H1 (cell line): Measurements from ENCODE around the gene PATJ. TPM values are rescaled to one million over a fixed set of nuclear protein-coding genes. Genes with fewer than 3 reads are reported as not detected.

ENCODE experiments used
- CTCF ChIA-PET: fragments of 300-600 bp; sonication (Branson Sonifier 250); formaldehyde crosslinking; loops from one replicate; lab custom pipeline; 2021; ENCODE audit not compliant: partially characterized antibody; lab: Charles Lee
- POLR2A ChIA-PET: fragments of 300-600 bp; sonication (Branson Sonifier 250); formaldehyde crosslinking; loops from one replicate; lab custom pipeline; 2021; ENCODE audit warnings: inconsistent platforms; ENCODE audit not compliant: partially characterized antibody; lab: Charles Lee
- DNase-seq, 2 experiments: peaks; one replicate each; pipeline versions ENCODE4 v3.0.0 to v3.0.0-alpha.2; 2010 to 2022; ENCODE audit warnings: low spot score in 2 of 2, low read depth in 1 of 2, mixed read lengths in 1 of 2
- FAIRE-seq: peaks from 2 replicates; lab custom pipeline; 2011; peaks lifted over from hg19 to GRCh38; lab: Jason Lieb, UNC
- H2AFZ ChIP-seq: 2 replicates; pipeline ENCODE4 v1.8.1; 2012; ENCODE audit warnings: low read length, inconsistent platforms
- H2AK5ac ChIP-seq: 2 replicates; pipeline ENCODE4 v1.6.1; 2013; ENCODE audit warnings: low read depth, low read length
- H2BK120ac ChIP-seq: replicated peaks from 2 replicates; pipeline ENCODE3; 2013; ENCODE audit warnings: low read depth, low read length, inconsistent platforms
- H2BK12ac ChIP-seq: 2 replicates; pipeline ENCODE4 v1.6.1; 2013; ENCODE audit warnings: low read depth, low read length
- H2BK15ac ChIP-seq: 2 replicates; pipeline ENCODE4 v1.6.1; 2013; ENCODE audit warnings: low read length
- H2BK20ac ChIP-seq: 2 replicates; pipeline ENCODE4 v1.6.1; 2013; ENCODE audit warnings: low read length
- H2BK5ac ChIP-seq: 2 replicates; pipeline ENCODE4 v1.6.1; 2013; ENCODE audit warnings: low read depth, low read length
- H3K14ac ChIP-seq: 2 replicates; pipeline ENCODE4 v1.6.1; 2013; ENCODE audit warnings: inconsistent platforms; ENCODE audit not compliant: insufficient read length
- H3K18ac ChIP-seq: 2 replicates; pipeline ENCODE4 v1.6.1; 2013; ENCODE audit warnings: low read length; ENCODE audit errors: extremely low read depth
- H3K23ac ChIP-seq: 2 replicates; pipeline ENCODE4 v1.6.1; 2013; ENCODE audit warnings: inconsistent platforms; ENCODE audit not compliant: insufficient read length
- H3K23me2 ChIP-seq: 2 replicates; pipeline ENCODE4 v1.6.1; 2013; ENCODE audit warnings: low read depth, low read length
- H3K27ac ChIP-seq: 2 replicates; pipeline ENCODE4 v1.6.1; 2011; ENCODE audit warnings: low read depth, low read length, inconsistent platforms
- H3K27me3 ChIP-seq, 4 experiments: replicated peaks in 1 of 4; 1 replicate in 1 of 4; 2 replicates in 3 of 4; pipeline versions ENCODE4 v1.6.1 to v1.8.1; 2011 to 2013; ENCODE audit warnings: low read length in 3 of 4, mild to moderate bottlenecking in 3 of 4, inconsistent platforms in 2 of 4, mixed read lengths in 2 of 4, moderate library complexity in 1 of 4; ENCODE audit not compliant: control insufficient read depth in 3 of 4, insufficient read depth in 3 of 4; ENCODE audit errors: extremely low read depth in 1 of 4
- H3K36me3 ChIP-seq, 4 experiments: 2 replicates each; pipeline versions ENCODE4 v1.6.1 to v1.8.1; 2011 to 2013; ENCODE audit warnings: mild to moderate bottlenecking in 4 of 4, low read length in 3 of 4, moderate library complexity in 2 of 4, control low read depth in 1 of 4, inconsistent platforms in 1 of 4; ENCODE audit not compliant: insufficient read depth in 4 of 4, control insufficient read depth in 2 of 4
- H3K4ac ChIP-seq: replicated peaks from 2 replicates; pipeline ENCODE3; 2013; ENCODE audit warnings: low read length, low read depth, mixed read lengths, inconsistent platforms; ENCODE audit not compliant: insufficient read length
- H3K4me1 ChIP-seq, 4 experiments: replicated peaks in 1 of 4; 1 replicate in 1 of 4; 2 replicates in 3 of 4; pipeline versions ENCODE4 v1.6.1 to v1.8.1; 2011 to 2013; ENCODE audit warnings: low read length in 3 of 4, inconsistent platforms in 2 of 4, mixed read lengths in 1 of 4; ENCODE audit not compliant: insufficient read depth in 4 of 4, control insufficient read depth in 3 of 4
- H3K4me2 ChIP-seq, 2 experiments: 2 replicates each; pipeline versions ENCODE4 v1.6.1 to v1.8.1; 2011 to 2013; ENCODE audit warnings: low read depth in 2 of 2, low read length in 2 of 2, control low read depth in 1 of 2, inconsistent platforms in 1 of 2, mild to moderate bottlenecking in 1 of 2; ENCODE audit not compliant: insufficient read depth in 1 of 2
- H3K4me3 ChIP-seq, 4 experiments: fragments of 200-600, 300-600 bp in 1 of 4; sonication (generic), shearing (Covaris generic), sonication (Bioruptor Twin) in 1 of 4; 2 replicates each; pipeline versions ENCODE4 v1.5.1 to v1.8.1; 2011 to 2016; ENCODE audit warnings: low read length in 4 of 4, low read depth in 3 of 4, control low read depth in 2 of 4, inconsistent platforms in 2 of 4, mild to moderate bottlenecking in 2 of 4, mixed read lengths in 1 of 4, moderate library complexity in 1 of 4; ENCODE audit not compliant: insufficient read depth in 2 of 4; ENCODE audit errors: extremely low read depth in 1 of 4
- H3K56ac ChIP-seq: replicated peaks from 2 replicates; pipeline ENCODE3; 2013; ENCODE audit warnings: low read depth, mild to moderate bottlenecking, mixed read lengths, low read length, inconsistent platforms; ENCODE audit not compliant: insufficient read length
- H3K79me1 ChIP-seq: 2 replicates; pipeline ENCODE4 v1.6.1; 2013; ENCODE audit warnings: low read depth, low read length, control low read depth
- H3K79me2 ChIP-seq, 2 experiments: 2 replicates each; pipeline versions ENCODE4 v1.6.1 to v1.8.1; 2012 to 2013; ENCODE audit warnings: low read length in 2 of 2, mild to moderate bottlenecking in 2 of 2, inconsistent platforms in 1 of 2; ENCODE audit not compliant: insufficient read depth in 2 of 2, control insufficient read depth in 1 of 2
- H3K9ac ChIP-seq, 4 experiments: replicated peaks in 1 of 4; 1 replicate in 1 of 4; 2 replicates in 3 of 4; pipeline versions ENCODE4 v1.6.1 to v1.8.1; 2011 to 2013; ENCODE audit warnings: low read depth in 3 of 4, low read length in 3 of 4, control low read depth in 2 of 4, mild to moderate bottlenecking in 2 of 4, moderate library complexity in 2 of 4, inconsistent platforms in 1 of 4; ENCODE audit errors: extremely low read depth in 1 of 4
- H3K9me3 ChIP-seq, 2 experiments: 2 replicates each; pipeline versions ENCODE4 v1.6.1 to v1.8.1; 2012 to 2013; ENCODE audit warnings: mild to moderate bottlenecking in 2 of 2, moderate library complexity in 2 of 2, control low read depth in 1 of 2, inconsistent platforms in 1 of 2, low read depth in 1 of 2, low read length in 1 of 2, mixed read lengths in 1 of 2; ENCODE audit not compliant: insufficient read depth in 2 of 2
- H4K20me1 ChIP-seq, 2 experiments: replicated peaks in 1 of 2; 2 replicates each; pipeline versions ENCODE3 to v1.8.1; 2011 to 2013; ENCODE audit warnings: inconsistent platforms in 2 of 2, low read length in 2 of 2, mild to moderate bottlenecking in 1 of 2; ENCODE audit not compliant: insufficient read depth in 2 of 2, control insufficient read depth in 1 of 2
- H4K5ac ChIP-seq: 2 replicates; pipeline ENCODE4 v1.6.1; 2013; ENCODE audit warnings: low read length, low read depth, mixed read lengths, inconsistent platforms; ENCODE audit not compliant: insufficient read length
- H4K8ac ChIP-seq: 2 replicates; pipeline ENCODE4 v1.8.0; 2013; ENCODE audit warnings: mild to moderate bottlenecking, moderate library complexity, low read length, inconsistent platforms; ENCODE audit not compliant: insufficient read depth; ENCODE audit errors: extremely low read depth
- H4K91ac ChIP-seq: replicated peaks from 2 replicates; pipeline ENCODE3; 2013; ENCODE audit warnings: low read length, mixed read lengths, inconsistent platforms; ENCODE audit not compliant: insufficient read length
- ASH2L ChIP-seq: fragments of 200-600, 300-600 bp; sonication (generic); IDR thresholded peaks from one replicate; pipeline ENCODE4 v1.7.1; 2017; ENCODE audit warnings: low read length
- RAD21 ChIP-seq, 2 experiments: IDR thresholded peaks in 1 of 2; conservative IDR thresholded peaks in 1 of 2; 2 replicates each; pipeline ENCODE4 v1.6.1; 2011; ENCODE audit warnings: low read depth in 2 of 2, low read length in 2 of 2, improper control_type of control experiment in 1 of 2, inconsistent platforms in 1 of 2, mild to moderate bottlenecking in 1 of 2, moderate library complexity in 1 of 2
- RXRA ChIP-seq: IDR thresholded peaks from 2 replicates; pipeline ENCODE4 v1.6.1; 2011; ENCODE audit warnings: low read depth, mild to moderate bottlenecking, low read length, moderate library complexity; ENCODE audit not compliant: insufficient read depth
- WGBS, 2 experiments: shearing (Covaris generic) in 1 of 2; methylation state at CpG; one replicate each; pipeline versions ENCODE4 v1.1.6 to v1.1.7; 2013 to 2015; ENCODE audit warnings: low lambda C conversion rate in 2 of 2, mixed read lengths in 2 of 2, inconsistent platforms in 1 of 2, low coverage in 1 of 2, missing lambda C conversion rate in 1 of 2; ENCODE audit not compliant: insufficient replicate concordance in 2 of 2, insufficient coverage in 1 of 2, insufficient read length in 1 of 2; ENCODE audit errors: extremely low coverage in 1 of 2, missing lambda C conversion rate in 1 of 2; 5-methylcytosine and 5-hydroxymethylcytosine counted together
- polyA plus RNA-seq, 7 experiments: library from polyadenylated mRNA; depleted of rRNA in 3 of 7; stranded (reverse) in 5 of 7; unstranded in 2 of 7; fragments of >200 nt in 5 of 7; fragments of 200-250 nt in 2 of 7; gene quantifications; 1 replicate in 5 of 7; 2 replicates in 1 of 7; 4 replicates in 1 of 7; pipeline versions ENCODE4 v1.2.1 to v1.2.3, GENCODE V29; 2011 to 2013; ENCODE audit warnings: missing spikeins in 2 of 7, mixed read lengths in 2 of 7
- total RNA-seq: library from RNA; stranded (reverse); fragmentation: NEBNext Ultra II Directional; extraction: Animal tissue kit (Norgen Biotek cat#: 25700); gene quantifications from 2 replicates; pipeline ENCODE4 v1.2.1, GENCODE V29; 2021

Gene PATJ
- total and polyA plus RNA-seq, 2 of the 8 experiments (the other 6 are each of a cell fraction or from before 2014, with no cell fraction given) = 8.2 to 55.6 TPM

GRCh38 chr1:61842036-61842435, 99.8 kb downstream of the PATJ start:
- H3K36me3 ChIP-seq = no peaks in the 10 kb centered on the region
- POLR2A ChIA-PET = interaction anchor here (1.1 kb wide), 1 partner anchor 1174 kb away, joined by 3 read pairs; no protein-coding TSS in a partner anchor
- H3K4ac ChIP-seq = no peak overlapping the region
- no peak overlapping the region for H2BK12ac ChIP-seq
- no peak overlapping the region for H3K23ac ChIP-seq
- FAIRE-seq (no peak), DNase-seq (no peak)
- H3K79me2 ChIP-seq = no peaks in the 10 kb centered on the region
- no peak overlapping the region for H4K5ac ChIP-seq
- no peak overlapping the region for H2BK15ac ChIP-seq
- H2BK120ac ChIP-seq = no peak overlapping the region
- no peaks in the 10 kb centered on the region for H3K23me2 ChIP-seq
- H2AFZ ChIP-seq = no peak overlapping the region
- CTCF ChIA-PET = interaction anchor here (0.6 to 2.3 kb wide), 8 partner anchors 8 to 95 kb away, joined by 4 to 9 read pairs (median 4); no protein-coding TSS in a partner anchor
- no peaks in the 10 kb centered on the region for H4K20me1 ChIP-seq
- H4K91ac ChIP-seq = no peak overlapping the region
- no peaks in the 10 kb centered on the region for H3K79me1 ChIP-seq
- no peaks in the 10 kb centered on the region for H3K27me3 ChIP-seq
- no peak overlapping the region for H2BK20ac ChIP-seq
- H3K27ac ChIP-seq = no peak overlapping the region
- WGBS, 2 experiments = 89% methylated on average over 4 of the region's 4 CpGs; no CpG with 5 or more reads in 1 of the 2 experiments
- H4K8ac ChIP-seq = no peak overlapping the region
- no peaks in the 10 kb centered on the region for H3K9me3 ChIP-seq
- no peak overlapping the region for H3K9ac ChIP-seq
- H3K4me3 ChIP-seq = no peak overlapping the region
- H3K56ac ChIP-seq = no peak overlapping the region
- no peak overlapping the region for H2AK5ac ChIP-seq
- H2BK5ac ChIP-seq = no peak overlapping the region; the same call in 1 of the 2 replicates
- no peak overlapping the region for H3K14ac ChIP-seq
- no peak overlapping the region for H3K4me2 ChIP-seq
- H3K18ac ChIP-seq = no peak overlapping the region
- peaks cover 0 to 5% (median 2%) of the 10 kb centered on the region in 4 experiments; a peak in 3 of 7 replicates for H3K4me1 ChIP-seq
- TF ChIP-seq RAD21 (IDR thresholded peaks at IDR 0.05 in 1 of 2, conservative IDR thresholded peaks at IDR 0.05 in 1 of 2; ENCODE audit: low read depth in 2 of 2, low read length in 2 of 2) = no peak
- TF ChIP-seq ASH2L = no peak
- no peak for TF ChIP-seq RXRA
